Stimulated activated CD4-positive, alpha-beta T cell treated with anti-CD3 and anti-CD28 coated beads, Interleukin-12 subunit alpha, Interleukin-12 subunit beta, amount 100 ng/mL, for 24 hours (primary cell): ENCODE results near the gene RC3H2.
A peak's percentile ranks its signal among the peaks of the same experiment; 100 is the strongest.
"Not testable (repeated sequence)": the region's sequence is repeated elsewhere in the genome, so short reads cannot be mapped to it uniquely, and the experiment has no call there.

ENCODE experiments used
- DNase-seq, 2 experiments: peaks; one replicate each; pipeline ENCODE4 v3.0.0-alpha.2; 2020; ENCODE audit warnings: low read depth in 2 of 2

The RC3H2 gene

GRCh38 chr9:122841501-122841900, 63.7 kb downstream of the RC3H2 start:
- no peak for DNase-seq

DNA sequence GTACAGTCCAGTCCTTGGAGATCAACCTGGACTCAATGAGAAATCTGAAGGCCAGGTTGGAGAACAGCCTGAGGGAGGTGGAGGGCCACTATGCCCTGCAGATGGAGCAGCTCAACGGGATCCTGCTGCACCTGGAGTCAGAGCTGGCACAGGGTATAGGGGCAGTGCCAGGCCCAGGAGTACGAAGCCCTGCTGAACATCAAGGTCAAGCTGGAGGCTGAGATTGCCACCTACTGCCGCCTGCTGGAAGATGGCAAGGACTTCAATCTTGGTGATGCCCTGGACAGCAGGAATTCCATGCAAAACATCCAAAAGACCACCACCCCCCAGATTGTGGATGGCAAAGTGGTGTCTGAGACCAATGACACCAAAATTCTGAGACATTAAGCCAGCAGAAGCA, 66.7 kb downstream of the RC3H2 start:
- not testable (repeated sequence) for DNase-seq

GRCh38 chr9:122837266-122837850, 67.8 kb downstream of the RC3H2 start:
- no peak for DNase-seq

- DNase-seq: no peak
Measured at GRCh38 chr9:122835313-122835731, 69.8 kb downstream of the RC3H2 start.

- DNase-seq: no peak
Measured at GRCh38 chr9:122832194-122832593, 73.0 kb downstream of the RC3H2 start.

GRCh38 chr9:122828965-122829284, 76.2 kb downstream of the RC3H2 start:
- not testable (repeated sequence) for DNase-seq

GRCh38 chr9:122827761-122828093, 77.4 kb downstream of the RC3H2 start:
- no peak for DNase-seq

GRCh38 chr9:122822938-122823337, 82.2 kb downstream of the RC3H2 start:
- DNase-seq: no peak

DNA sequence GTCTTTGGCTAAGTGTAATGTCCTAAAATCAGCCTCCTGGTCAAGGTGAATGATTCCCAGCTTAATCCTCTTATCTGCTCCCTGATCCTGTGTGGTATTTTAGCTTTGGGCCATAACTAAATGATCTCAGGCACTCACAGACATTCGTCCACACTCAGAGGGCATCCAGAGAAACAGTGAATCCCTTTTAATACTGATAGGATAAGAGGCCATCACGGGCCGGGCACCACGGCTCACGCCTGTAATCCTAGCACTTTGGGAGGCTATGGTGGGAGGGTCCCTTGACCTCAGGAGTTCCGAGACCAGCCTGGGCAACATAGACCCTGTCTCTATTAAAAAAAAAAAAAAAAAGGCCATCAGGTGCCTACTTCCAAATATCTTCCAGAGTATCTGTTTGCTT, 83.1 kb downstream of the RC3H2 start:
- no peak for DNase-seq

- DNase-seq: no peak
Measured at GRCh38 chr9:122821278-122821943, 83.7 kb downstream of the RC3H2 start.

GRCh38 chr9:122820490-122820845, 84.7 kb downstream of the RC3H2 start:
- no peak for DNase-seq

GRCh38 chr9:122819791-122820489, 85.2 kb downstream of the RC3H2 start:
- no peak for DNase-seq

GRCh38 chr9:122819326-122819725, 85.8 kb downstream of the RC3H2 start:
- no peak for DNase-seq

GRCh38 chr9:122816163-122816867, 88.8 kb downstream of the RC3H2 start:
- DNase-seq: no peak

GRCh38 chr9:122815544-122815943, 89.6 kb downstream of the RC3H2 start:
- no peak for DNase-seq

DNA sequence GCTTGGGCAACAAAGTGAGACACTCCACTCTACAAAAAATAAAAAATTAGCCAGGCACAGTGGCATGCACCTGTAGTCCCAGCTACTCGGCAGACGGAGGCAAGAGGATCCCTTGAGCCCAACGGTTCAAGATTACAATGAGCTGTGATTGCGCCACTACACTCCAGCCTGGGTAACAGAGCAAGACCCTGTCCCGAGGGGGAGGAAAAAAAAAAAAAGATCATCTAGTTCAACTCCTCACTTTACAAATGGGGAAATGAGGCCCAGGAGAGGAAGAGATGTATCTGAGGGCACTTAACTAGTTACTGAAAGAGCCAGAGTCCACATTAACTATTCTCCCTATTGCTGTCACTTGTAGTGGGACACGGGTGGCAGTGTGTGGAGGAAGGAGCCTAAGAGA, 90.6 kb downstream of the RC3H2 start:
- no peak for DNase-seq

DNA sequence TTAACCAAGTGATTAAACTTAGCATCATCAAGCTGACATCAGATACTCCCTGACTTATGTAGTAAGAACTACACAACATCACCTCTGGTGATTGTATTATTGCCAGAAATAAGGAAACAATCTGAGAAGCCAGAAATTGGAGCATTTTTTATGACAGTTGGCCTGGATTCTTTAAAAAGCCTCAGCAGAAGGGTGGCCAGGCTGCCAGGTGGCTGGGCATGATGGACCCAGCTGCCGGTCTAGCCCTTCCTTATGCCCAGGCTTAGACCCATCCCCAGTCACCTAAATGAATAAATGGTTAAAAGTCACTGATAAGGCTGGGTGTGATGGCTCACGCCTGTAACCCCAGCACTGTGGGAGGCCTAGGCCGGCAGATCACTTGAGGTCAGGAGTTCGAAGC, 92.4 kb downstream of the RC3H2 start:
- no peak for DNase-seq

GRCh38 chr9:122810306-122810946, 94.7 kb downstream of the RC3H2 start:
- peak; percentile 53 to 62 for DNase-seq

GRCh38 chr9:122809261-122809660, 95.9 kb downstream of the RC3H2 start:
- DNase-seq: not testable (repeated sequence)

DNA sequence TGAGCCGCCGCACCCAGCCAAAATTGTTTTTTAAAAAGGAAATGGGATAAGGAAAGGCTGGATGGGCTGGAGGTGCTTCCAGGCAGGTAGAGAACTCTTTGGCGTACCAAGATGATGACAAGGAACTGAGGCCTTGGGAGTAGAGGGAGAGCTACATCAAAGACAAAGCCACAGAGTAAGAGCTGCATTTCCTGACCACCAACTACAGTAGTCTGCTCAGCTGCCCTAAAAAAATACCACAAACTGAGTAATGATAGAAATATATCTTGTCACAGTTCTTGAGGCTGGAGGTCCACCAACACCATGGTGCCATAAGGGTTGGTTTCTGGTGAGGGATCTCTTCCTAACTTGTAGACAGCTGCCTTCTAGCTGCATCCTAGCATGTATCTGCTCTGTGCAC, 97.0 kb downstream of the RC3H2 start:
- DNase-seq: no peak

GRCh38 chr9:122807271-122807900, 97.8 kb downstream of the RC3H2 start:
- DNase-seq: peak in 1 of 2 experiments; percentile 56

- no peak for DNase-seq
Measured at GRCh38 chr9:122806661-122807060, 98.5 kb downstream of the RC3H2 start.
